Endothelial cell (in vitro differentiated cells): Measurements from ENCODE around the gene TPD52L1. TPM values are rescaled to one million over a fixed set of nuclear protein-coding genes. Genes with fewer than 3 reads are reported as not detected.

Experiments used
- DNase-seq: peaks from one replicate; pipeline ENCODE4 v3.0.0; 2021; ENCODE audit warnings: low spot score
- H3K27ac Mint-ChIP-seq: one replicate; pipeline ENCODE4 v1.8.0; 2021; ENCODE audit warnings: mixed read lengths, inconsistent platforms; ENCODE audit not compliant: unreplicated experiment
- H3K27me3 Mint-ChIP-seq: one replicate; pipeline ENCODE4 v1.8.0; 2021; ENCODE audit warnings: mild to moderate bottlenecking, moderate library complexity, mixed read lengths, inconsistent platforms; ENCODE audit not compliant: unreplicated experiment
- H3K36me3 Mint-ChIP-seq: one replicate; pipeline ENCODE4 v1.8.0; 2021; ENCODE audit warnings: mild to moderate bottlenecking, low read depth, mixed read lengths, inconsistent platforms; ENCODE audit not compliant: unreplicated experiment
- H3K4me1 Mint-ChIP-seq: one replicate; pipeline ENCODE4 v1.8.0; 2021; ENCODE audit warnings: mild to moderate bottlenecking, mixed read lengths, inconsistent platforms; ENCODE audit not compliant: unreplicated experiment
- H3K4me3 Mint-ChIP-seq: one replicate; pipeline ENCODE4 v1.8.0; 2021; ENCODE audit warnings: mild to moderate bottlenecking, mixed read lengths, inconsistent platforms; ENCODE audit not compliant: unreplicated experiment
- H3K9me3 Mint-ChIP-seq: one replicate; pipeline ENCODE4 v1.8.0; 2021; ENCODE audit warnings: mixed read lengths, inconsistent platforms; ENCODE audit not compliant: unreplicated experiment
- CTCF ChIP-seq: fragments of 200-600 bp; sonication (generic); IDR thresholded peaks from one replicate; pipeline ENCODE4 v1.5.0; 2021; ENCODE audit warnings: antibody characterized with exemption; ENCODE audit not compliant: unreplicated experiment
- long read RNA-seq: library from polyadenylated mRNA; unstranded; transcript quantifications from one replicate; pipeline ENCODE4 v2.0.0, GENCODE V29; 2020; ENCODE audit not compliant: unreplicated experiment
- total RNA-seq: library from RNA; stranded (reverse); fragmentation: NEBNext Ultra II Directional; extraction: Animal tissue kit (Norgen Biotek cat#: 25700); gene quantifications from one replicate; pipeline ENCODE4 v1.2.1, GENCODE V29; 2021; ENCODE audit not compliant: unreplicated experiment

Gene TPD52L1
- 118 TPM for total RNA-seq
- long read RNA-seq, transcript TPD52L1-213 (7 exons, 2,356 nt) = minor isoform, 10 of 98 reads
- long read RNA-seq, transcript TPD52L1-202 (5 exons, 2,147 nt) = minor isoform, 17 of 98 reads
- long read RNA-seq, transcript TPD52L1-211 (7 exons, 1,022 nt) = minor isoform, 15 of 98 reads
- long read RNA-seq, transcript TPD52L1-214 (5 exons, 811 nt) = major isoform, 26 of 98 reads
- long read RNA-seq, partial matches to known transcripts = 2 of 98 reads
- long read RNA-seq, other reads (novel, unspliced or antisense) = 19 of 98 reads

- Mint-ChIP-seq H3K27ac (peak within 1 kb of the TSS; percentile 86), H3K4me3 (peak within 1 kb of the TSS; percentile 96), H3K36me3 (no peaks in the 10 kb centered on the region), H3K4me1 (peaks cover 20% of the 10 kb centered on the region), H3K9me3 (no peaks in the 10 kb centered on the region), H3K27me3 (peaks cover 4% of the 10 kb centered on the region)
- peak; percentile 82 for DNase-seq
- peak; percentile 68 for TF ChIP-seq CTCF
These were observed at the start of gene TPD52L1 for GRCh38 chr6:125153391-125154117. Gene TPD52L1 (plus strand): TSS chr6:125153773. CDS start chr6:125153952, 179 bp downstream.

GRCh38 chr6:125104425-125104824, 49.1 kb upstream of the TPD52L1 start:
- Mint-ChIP-seq H3K27ac (peak overlapping the region; percentile 67), H3K4me3 (no peak overlapping the region), H3K36me3 (no peaks in the 10 kb centered on the region), H3K27me3 (no peaks in the 10 kb centered on the region), H3K9me3 (no peaks in the 10 kb centered on the region), H3K4me1 (peaks cover 39% of the 10 kb centered on the region)
- no peak for DNase-seq
- TF ChIP-seq CTCF = no peak

GRCh38 chr6:125107048-125107447, 46.5 kb upstream of the TPD52L1 start:
- Mint-ChIP-seq H3K4me3 (no peak overlapping the region), H3K9me3 (peaks cover 8% of the 10 kb centered on the region), H3K36me3 (peaks cover 12% of the 10 kb centered on the region), H3K27ac (no peak overlapping the region), H3K4me1 (peaks cover 21% of the 10 kb centered on the region), H3K27me3 (no peaks in the 10 kb centered on the region)
- DNase-seq = no peak
- no peak for TF ChIP-seq CTCF

- H3K9me3 Mint-ChIP-seq = peaks cover 8% of the 10 kb centered on the region
- no peak for DNase-seq
- no peak for TF ChIP-seq CTCF
- peaks cover 2% of the 10 kb centered on the region for H3K27me3 Mint-ChIP-seq
- no peak overlapping the region for H3K27ac Mint-ChIP-seq
- H3K4me3 Mint-ChIP-seq = no peak overlapping the region
- peaks cover 17% of the 10 kb centered on the region for H3K36me3 Mint-ChIP-seq
- peaks cover 14% of the 10 kb centered on the region for H3K4me1 Mint-ChIP-seq
These were observed 45.7 kb upstream of the TPD52L1 start for GRCh38 chr6:125107896-125108295.

- Mint-ChIP-seq H3K4me1 (peaks cover under 1% of the 10 kb centered on the region), H3K4me3 (no peak overlapping the region), H3K9me3 (peaks cover 8% of the 10 kb centered on the region), H3K36me3 (peaks cover 17% of the 10 kb centered on the region), H3K27ac (no peak overlapping the region), H3K27me3 (peaks cover 2% of the 10 kb centered on the region)
- DNase-seq = no peak
- TF ChIP-seq CTCF = no peak
These were observed 43.5 kb upstream of the TPD52L1 start for GRCh38 chr6:125110056-125110455.
